Ureter (tissue), 1 donor: Measurements from ENCODE around the gene KANSL2. TPM values are rescaled to one million over a fixed set of nuclear protein-coding genes. Genes with fewer than 3 reads are reported as not detected.
"Not testable (repeated sequence)": the region's sequence is repeated elsewhere in the genome, so short reads cannot be mapped to it uniquely, and the experiment has no call there.

Source experiments
- DNase-seq: peaks from one replicate; pipeline ENCODE4 v3.0.0-alpha.2; 2020; ENCODE audit warnings: low spot score
- total RNA-seq: library from RNA; stranded (reverse); gene quantifications from one replicate; pipeline ENCODE4 v1.2.4, GENCODE V29; 2023
- donor health status: DM: yes; HTN: yes; CAD: no.

Gene KANSL2, protein sequence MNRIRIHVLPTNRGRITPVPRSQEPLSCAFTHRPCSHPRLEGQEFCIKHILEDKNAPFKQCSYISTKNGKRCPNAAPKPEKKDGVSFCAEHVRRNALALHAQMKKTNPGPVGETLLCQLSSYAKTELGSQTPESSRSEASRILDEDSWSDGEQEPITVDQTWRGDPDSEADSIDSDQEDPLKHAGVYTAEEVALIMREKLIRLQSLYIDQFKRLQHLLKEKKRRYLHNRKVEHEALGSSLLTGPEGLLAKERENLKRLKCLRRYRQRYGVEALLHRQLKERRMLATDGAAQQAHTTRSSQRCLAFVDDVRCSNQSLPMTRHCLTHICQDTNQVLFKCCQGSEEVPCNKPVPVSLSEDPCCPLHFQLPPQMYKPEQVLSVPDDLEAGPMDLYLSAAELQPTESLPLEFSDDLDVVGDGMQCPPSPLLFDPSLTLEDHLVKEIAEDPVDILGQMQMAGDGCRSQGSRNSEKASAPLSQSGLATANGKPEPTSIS
- total RNA-seq: 34.0 TPM

GRCh38 chr12:48681710-48682532, at the start of gene KANSL2:
Gene KANSL2 (minus strand): TSS chr12:48682238. CDS start chr12:48681632, 606 bp downstream.
- DNase-seq: peak; percentile 99

- no peak for DNase-seq
Observed at GRCh38 chr12:48728807-48729206, 46.8 kb upstream of the KANSL2 start.

- not testable (repeated sequence) for DNase-seq
Observed at GRCh38 chr12:48720737-48721136, 38.7 kb upstream of the KANSL2 start.

DNA sequence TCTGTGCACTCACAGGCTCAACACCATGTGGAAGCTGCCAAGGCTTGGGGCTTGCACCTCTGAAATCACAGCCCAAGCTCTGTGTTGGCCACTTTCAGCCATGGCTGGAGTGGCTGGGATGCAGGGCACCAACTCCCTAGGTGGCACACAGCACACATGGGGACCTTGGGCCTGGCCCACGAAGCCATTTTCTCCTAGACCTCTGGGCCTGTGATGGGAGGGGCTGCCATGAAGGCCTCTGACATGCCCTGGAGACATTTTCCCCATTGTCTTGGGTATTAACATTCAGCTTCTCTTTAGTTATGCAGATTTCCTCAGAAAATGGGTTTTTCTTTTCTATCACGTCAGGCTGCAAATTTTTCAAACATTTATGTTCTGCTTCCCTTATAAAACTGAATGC, 38.1 kb upstream of the KANSL2 start:
- DNase-seq: not testable (repeated sequence)

DNA sequence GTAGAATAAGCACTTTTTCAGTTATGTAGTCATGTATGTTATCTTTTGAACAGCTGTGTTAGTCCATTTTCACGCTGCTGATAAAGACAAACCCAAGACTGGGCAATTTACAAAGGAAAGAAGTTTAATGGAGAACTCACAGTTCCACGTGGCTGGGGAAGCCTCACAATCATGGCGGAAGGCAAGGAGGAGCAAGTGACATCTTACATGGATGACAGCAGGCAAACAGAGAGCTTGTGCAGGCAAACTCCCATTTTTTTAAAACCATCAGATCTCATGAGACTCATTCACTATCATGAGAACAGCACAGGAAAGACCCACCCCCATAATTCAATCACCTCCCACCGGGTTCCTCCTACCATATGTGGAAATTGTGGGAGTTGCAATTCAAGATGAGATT, 37.0 kb upstream of the KANSL2 start:
- DNase-seq: not testable (repeated sequence)

- no peak for DNase-seq
Observed at GRCh38 chr12:48717252-48717695, 35.2 kb upstream of the KANSL2 start.

DNA sequence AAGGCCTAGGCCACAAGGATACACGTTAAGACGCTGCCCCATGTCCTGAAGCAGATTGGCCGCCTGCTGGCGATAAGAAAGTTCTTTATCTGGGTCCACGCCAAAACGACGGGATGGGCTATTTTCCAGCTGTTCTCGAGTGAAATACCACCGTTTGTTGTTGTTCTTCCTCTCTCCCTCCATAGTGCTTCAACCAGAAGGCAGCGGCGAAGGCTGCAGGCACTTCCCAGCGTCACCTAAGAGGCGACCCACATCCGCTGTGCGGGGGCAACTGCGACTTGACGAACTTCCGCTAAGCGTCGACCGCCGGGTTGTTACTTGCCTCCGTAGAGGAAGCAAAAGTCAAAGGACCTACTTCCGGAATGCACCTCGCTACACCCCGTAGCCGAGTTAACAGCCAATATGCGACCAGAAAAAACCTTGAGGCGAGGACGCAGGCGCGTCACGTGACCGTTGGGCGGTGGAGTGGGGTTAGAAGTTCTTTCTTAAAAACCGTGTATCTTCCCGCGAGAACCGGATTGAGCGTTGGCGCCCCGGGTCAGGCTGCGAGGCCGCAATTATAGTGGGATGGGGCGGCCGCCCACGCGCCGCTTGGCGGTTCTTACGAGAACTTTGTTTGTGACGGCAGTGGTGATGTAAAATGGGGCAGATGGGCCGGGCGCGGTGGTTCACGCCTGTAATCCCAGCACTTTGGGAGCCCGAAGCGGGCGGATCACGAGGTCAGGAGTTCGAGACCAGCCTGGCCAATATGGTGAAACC, 34.6 kb upstream of the KANSL2 start, which contains the start of gene CCNT1:
Gene CCNT1, minus strand, starts transcription at position 215 of the 759 bp plus-strand sequence. Its CDS starts 32 bp downstream, at position 183.
- DNase-seq: peak; percentile 99

DNA sequence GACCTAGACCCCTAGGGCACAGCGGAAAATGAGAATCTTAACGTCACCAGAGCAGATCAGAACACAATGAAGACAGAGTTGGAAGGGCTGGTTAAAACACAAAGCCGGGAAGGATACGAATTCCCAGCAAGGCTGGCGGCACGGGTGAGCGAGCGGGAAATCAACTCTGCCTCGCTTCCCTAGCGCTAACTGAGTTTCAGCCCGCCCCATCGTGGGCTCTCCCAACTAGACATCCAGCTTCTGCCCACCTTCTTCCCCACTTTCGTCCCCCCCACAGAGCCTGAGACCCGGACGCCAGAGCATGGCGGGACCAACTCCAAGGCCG, 34.1 kb upstream of the KANSL2 start:
- no peak for DNase-seq

DNA sequence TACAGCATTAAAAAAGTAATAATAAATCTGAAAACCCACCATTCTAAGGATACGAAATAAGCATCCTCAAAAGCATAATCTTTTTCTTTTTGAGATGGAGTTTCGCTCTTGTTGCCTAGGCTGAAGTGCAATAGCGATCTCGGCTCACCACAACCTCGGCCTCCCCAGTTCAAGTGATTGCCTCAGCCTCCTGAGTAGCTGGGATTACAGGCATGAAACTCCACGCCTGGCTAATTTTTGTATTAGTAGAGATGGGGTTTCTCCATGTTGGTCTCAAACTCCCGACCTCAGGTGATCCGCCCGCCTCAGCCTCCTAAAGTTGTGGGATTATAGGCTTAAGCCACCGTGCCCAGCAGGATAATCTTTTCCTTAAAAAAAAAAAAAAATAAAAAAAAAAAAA, 30.2 kb upstream of the KANSL2 start:
- no peak for DNase-seq

DNA sequence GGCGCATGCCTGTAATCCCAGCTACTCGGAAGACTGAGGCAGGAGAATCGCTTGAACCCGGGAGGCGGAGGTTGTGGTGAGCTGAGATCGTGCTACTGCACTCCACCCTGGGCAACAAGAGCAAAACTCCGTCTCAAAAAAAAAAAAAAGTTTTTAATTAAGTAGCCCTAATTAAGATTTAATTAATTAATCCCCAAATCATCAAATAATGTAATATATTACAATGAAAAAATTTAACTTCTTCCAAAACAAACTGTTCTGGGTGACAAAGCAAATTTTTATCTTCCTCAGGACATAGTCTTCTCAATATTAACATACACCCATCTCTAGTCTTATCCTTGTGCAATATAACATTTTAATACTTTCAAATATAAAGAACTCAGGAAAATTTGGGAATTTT, 16.8 kb upstream of the KANSL2 start:
- DNase-seq: not testable (repeated sequence)

DNA sequence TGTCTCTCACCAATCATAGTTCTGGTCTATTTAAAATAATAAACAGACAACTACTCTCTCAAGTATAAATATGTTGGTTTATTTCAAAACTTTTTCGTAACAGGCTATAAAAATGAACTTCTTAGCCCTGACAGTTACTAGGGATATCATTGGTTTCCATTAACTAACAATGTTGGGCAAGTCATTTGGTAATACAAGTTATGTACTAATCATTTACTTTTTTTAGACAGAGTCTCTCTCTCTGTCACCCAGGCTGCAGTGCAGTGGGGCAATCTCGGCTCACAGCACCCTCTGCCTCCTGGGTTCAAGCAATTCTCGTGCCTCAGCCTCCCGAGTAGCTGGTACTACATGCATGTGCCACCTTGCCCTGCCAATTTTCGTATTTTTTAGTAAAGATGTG, 14.6 kb upstream of the KANSL2 start:
- DNase-seq: no peak

DNA sequence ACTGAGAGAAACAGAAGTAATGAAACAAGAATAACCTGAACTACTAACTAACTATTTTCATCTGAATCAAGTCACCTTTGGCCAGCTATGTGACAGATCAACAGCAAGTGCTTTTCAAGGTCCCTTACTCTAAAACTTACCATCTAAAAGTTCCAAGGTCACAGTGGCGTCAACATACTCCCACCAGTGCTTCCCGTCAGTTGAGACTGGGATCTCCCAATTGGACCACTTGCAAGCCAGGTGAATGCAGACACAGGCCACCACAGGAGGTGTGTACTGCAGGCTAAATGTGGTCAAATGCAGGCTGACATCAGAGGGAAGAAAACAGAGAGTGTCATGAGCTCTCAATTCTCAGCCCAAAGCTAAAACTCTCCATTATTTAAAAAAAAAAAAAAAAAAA, 13.8 kb upstream of the KANSL2 start:
- DNase-seq: no peak

DNA sequence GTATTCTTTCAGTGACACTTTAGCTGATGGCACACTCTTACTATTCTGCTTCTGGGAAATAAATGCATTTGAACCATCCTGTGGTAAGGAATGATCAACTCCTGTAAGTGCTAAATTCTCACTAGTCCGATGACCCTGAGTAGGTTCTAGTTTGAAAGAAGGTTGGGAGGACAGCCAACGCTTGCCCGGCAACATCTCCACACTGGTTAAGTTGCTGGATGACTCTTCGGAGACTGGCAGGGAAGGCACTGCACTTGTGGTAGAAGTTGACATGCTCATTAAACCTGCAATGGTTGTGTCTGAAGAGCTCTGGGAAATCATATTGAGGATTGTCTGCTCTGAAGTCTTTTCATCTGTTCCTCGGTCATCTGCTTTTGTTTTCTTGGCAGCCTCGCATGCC, 12.0 kb upstream of the KANSL2 start:
- DNase-seq: no peak

DNA sequence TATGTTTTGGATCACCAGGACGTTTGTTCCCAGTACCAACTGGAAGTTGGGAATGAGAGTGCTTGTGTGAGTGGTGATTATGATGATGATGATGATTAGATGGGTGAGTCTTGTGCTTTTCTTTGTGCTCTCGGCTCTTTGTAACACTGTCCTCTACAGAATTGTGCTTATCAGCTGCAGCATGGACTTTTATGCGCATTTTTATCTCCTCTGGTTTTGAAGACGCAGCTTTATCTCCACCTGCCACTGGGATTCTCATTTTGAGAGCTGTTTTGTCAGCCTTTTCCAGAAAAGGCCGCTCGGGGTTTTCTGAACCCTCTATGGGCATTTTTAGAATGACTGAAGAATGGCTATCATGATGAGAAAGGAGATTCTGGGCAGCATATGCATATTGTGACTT, 11.5 kb upstream of the KANSL2 start:
- DNase-seq: no peak

GRCh38 chr12:48691826-48692487, 9.9 kb upstream of the KANSL2 start:
- DNase-seq: no peak

GRCh38 chr12:48690990-48691389, 9.0 kb upstream of the KANSL2 start:
- no peak for DNase-seq

GRCh38 chr12:48690436-48690835, 8.4 kb upstream of the KANSL2 start:
- DNase-seq: no peak

GRCh38 chr12:48688836-48689235, 6.8 kb upstream of the KANSL2 start:
- DNase-seq: no peak

- DNase-seq: no peak
Observed at GRCh38 chr12:48687592-48687991, 5.6 kb upstream of the KANSL2 start.

DNA sequence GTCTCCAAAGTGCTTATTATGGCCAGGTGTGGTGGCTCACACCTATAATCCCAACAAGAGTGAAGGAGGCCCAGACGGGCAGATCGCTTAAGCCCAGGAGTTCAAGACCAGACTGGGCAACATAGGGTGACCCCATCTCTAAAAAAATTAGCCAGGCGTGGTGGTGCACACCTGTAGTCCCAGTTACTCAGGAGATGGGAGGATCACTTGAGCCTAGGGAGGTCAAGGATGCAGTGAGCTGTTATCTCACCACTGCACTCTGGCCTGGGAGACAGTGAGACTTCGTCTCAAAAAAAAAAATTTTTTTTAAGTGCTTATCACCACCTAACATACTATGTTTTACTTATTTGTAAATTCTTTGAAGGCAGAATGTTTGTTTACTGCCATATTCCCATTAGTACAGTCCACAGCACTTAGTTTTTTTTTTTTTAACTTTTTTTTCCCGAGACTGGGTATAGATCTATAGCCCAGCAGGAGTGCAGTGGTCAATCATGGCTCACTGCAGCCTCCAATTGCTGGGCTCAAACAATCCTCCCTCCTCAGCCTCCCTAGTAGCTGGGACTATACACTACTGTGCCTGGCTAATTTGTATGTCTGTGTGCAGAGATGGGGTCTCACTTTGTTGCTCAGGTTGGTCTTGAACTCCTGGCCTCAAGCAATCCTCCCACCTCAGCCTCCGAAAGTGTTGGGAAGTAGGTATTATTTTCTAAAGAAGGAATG, 4.7 kb upstream of the KANSL2 start:
- no peak for DNase-seq
